ENCODE results near the gene APEH. TPM values are rescaled to one million over a fixed set of nuclear protein-coding genes. Genes with fewer than 3 reads are reported as not detected.

APEH gene
- total and polyA plus RNA-seq, 2 of the 13 experiments (the other 11 are each of a cell fraction or from before 2014, with no cell fraction given): 116 to 130 TPM

DNA sequence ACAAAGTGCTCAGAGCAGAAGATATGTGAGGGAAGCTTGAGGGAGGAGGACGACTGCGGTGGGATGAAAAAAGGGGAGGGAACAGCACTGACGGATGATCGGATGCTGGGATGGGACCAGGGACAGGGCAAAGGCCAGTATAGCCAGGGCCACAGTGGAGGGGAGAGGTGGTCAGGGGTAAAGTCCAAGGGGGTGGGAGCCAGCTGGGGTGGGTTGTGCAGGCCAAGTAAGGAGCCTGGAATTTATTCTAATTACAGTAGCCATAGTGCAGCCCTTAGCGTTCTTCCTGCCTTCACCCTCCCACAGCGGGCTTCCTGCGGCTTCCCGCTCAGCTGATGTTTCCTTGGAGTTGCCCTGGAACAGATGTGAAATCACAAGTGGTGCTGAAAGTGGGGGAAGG lies 7.6 kb upstream of the APEH start (continued):
- TF ChIP-seq ZMYM2 (CRISPR knock-in tag; IDR thresholded peaks at IDR 0.05) (0 out of 2 replicates have a peak, but pooled peaks have one; percentile 26), POLR2G (IDR thresholded peaks at IDR 0.05; ENCODE audit: low read depth, low read length) (no peak), PTBP1 (IDR thresholded peaks at IDR 0.05; ENCODE audit: low read depth, low read length, poor library complexity, severe bottlenecking) (no peak), KDM5A (IDR thresholded peaks at IDR 0.05; ENCODE audit: borderline replicate concordance, low read length) (no peak), WIZ (CRISPR knock-in tag; IDR thresholded peaks at IDR 0.05) (0 out of 2 replicates have a peak, but pooled peaks have one; percentile 24), ZNF207 (IDR thresholded peaks at IDR 0.05; ENCODE audit: borderline replicate concordance) (no peak), STAT5B (CRISPR knock-in tag; IDR thresholded peaks at IDR 0.05) (no peak), UBTF (CRISPR knock-in tag; IDR thresholded peaks at IDR 0.05) (no peak), ZNF747 (CRISPR knock-in tag; IDR thresholded peaks at IDR 0.05; ENCODE audit: borderline replicate concordance) (no peak), ZBTB7A (CRISPR knock-in tag; IDR thresholded peaks at IDR 0.05) (no peak), ZNF557 (CRISPR knock-in tag; IDR thresholded peaks at IDR 0.05) (no peak), KDM3A (CRISPR knock-in tag; IDR thresholded peaks at IDR 0.05; ENCODE audit: low read depth) (no peak), TBL1XR1 (IDR thresholded peaks at IDR 0.05; ENCODE audit: borderline replicate concordance, low read length, partially characterized antibody) (no peak), ZNF234 (CRISPR knock-in tag; conservative IDR thresholded peaks at IDR 0.05) (no peak), HMG20B (CRISPR knock-in tag; conservative IDR thresholded peaks at IDR 0.05) (no peak), ZMAT3 (CRISPR knock-in tag; conservative IDR thresholded peaks at IDR 0.05) (no peak), ZNF275 (CRISPR knock-in tag; IDR thresholded peaks at IDR 0.05; ENCODE audit: borderline replicate concordance) (no peak), ZNF333 (CRISPR knock-in tag; IDR thresholded peaks at IDR 0.05; ENCODE audit: borderline replicate concordance) (no peak), NFKBIZ (CRISPR knock-in tag; IDR thresholded peaks at IDR 0.05) (no peak), GATAD2A (CRISPR knock-in tag; IDR thresholded peaks at IDR 0.05) (peak; percentile 65), ZFP90 (CRISPR knock-in tag; IDR thresholded peaks at IDR 0.05; ENCODE audit: borderline replicate concordance) (no peak), ATF5 (CRISPR knock-in tag; IDR thresholded peaks at IDR 0.05; ENCODE audit: low read depth) (no peak), ZNF629 (CRISPR knock-in tag; conservative IDR thresholded peaks at IDR 0.05) (no peak), ZBTB3 (CRISPR knock-in tag; IDR thresholded peaks at IDR 0.05; ENCODE audit: borderline replicate concordance, low read depth) (no peak)
- TF ChIP-seq, protein P1, sequence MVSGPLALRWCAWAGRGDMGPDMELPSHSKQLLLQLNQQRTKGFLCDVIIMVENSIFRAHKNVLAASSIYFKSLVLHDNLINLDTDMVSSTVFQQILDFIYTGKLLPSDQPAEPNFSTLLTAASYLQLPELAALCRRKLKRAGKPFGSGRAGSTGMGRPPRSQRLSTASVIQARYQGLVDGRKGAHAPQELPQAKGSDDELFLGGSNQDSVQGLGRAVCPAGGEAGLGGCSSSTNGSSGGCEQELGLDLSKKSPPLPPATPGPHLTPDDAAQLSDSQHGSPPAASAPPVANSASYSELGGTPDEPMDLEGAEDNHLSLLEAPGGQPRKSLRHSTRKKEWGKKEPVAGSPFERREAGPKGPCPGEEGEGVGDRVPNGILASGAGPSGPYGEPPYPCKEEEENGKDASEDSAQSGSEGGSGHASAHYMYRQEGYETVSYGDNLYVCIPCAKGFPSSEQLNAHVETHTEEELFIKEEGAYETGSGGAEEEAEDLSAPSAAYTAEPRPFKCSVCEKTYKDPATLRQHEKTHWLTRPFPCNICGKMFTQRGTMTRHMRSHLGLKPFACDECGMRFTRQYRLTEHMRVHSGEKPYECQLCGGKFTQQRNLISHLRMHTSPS (CRISPR knock-in tag; IDR thresholded peaks at IDR 0.05; ENCODE audit: low read depth): no peak; the same call in 1 of the 2 replicates
